Mesothelial cell of epicardium (in vitro differentiated cells): ENCODE results near the gene TBC1D19. TPM values are rescaled to one million over a fixed set of nuclear protein-coding genes. Genes with fewer than 3 reads are reported as not detected.

Experiments used
- DNase-seq, 2 experiments: peaks; one replicate each; pipeline ENCODE4 v3.0.0; 2021; ENCODE audit warnings: low spot score in 2 of 2; ENCODE audit not compliant: unreplicated experiment in 2 of 2
- H3K27ac Mint-ChIP-seq: 2 replicates; pipeline ENCODE4 v1.8.0; 2021; ENCODE audit warnings: mixed read lengths
- H3K27me3 Mint-ChIP-seq: 2 replicates; pipeline ENCODE4 v1.8.0; 2021; ENCODE audit warnings: low read depth, mixed read lengths
- H3K36me3 Mint-ChIP-seq: 2 replicates; pipeline ENCODE4 v1.8.0; 2021; ENCODE audit warnings: mixed read lengths
- H3K4me1 Mint-ChIP-seq: 2 replicates; pipeline ENCODE4 v1.8.0; 2021; ENCODE audit warnings: mixed read lengths
- H3K4me3 Mint-ChIP-seq: 2 replicates; pipeline ENCODE4 v1.8.0; 2021; ENCODE audit warnings: mild to moderate bottlenecking, moderate library complexity, mixed read lengths
- H3K9me3 Mint-ChIP-seq: 2 replicates; pipeline ENCODE4 v1.8.0; 2021; ENCODE audit warnings: mixed read lengths
- total RNA-seq: library from RNA; stranded (reverse); gene quantifications from 3 replicates; pipeline ENCODE4 v1.2.1, GENCODE V29; 2021
- TF ChIP-seq, protein P1 (sequence below): fragments of 200-600 bp; sonication (generic); IDR thresholded peaks from one replicate; pipeline ENCODE4 v1.5.0; 2021; ENCODE audit warnings: antibody characterized with exemption; ENCODE audit not compliant: unreplicated experiment

The TBC1D19 gene
- total RNA-seq, 1 donor from 2014 or later: 15.7 TPM

DNA sequence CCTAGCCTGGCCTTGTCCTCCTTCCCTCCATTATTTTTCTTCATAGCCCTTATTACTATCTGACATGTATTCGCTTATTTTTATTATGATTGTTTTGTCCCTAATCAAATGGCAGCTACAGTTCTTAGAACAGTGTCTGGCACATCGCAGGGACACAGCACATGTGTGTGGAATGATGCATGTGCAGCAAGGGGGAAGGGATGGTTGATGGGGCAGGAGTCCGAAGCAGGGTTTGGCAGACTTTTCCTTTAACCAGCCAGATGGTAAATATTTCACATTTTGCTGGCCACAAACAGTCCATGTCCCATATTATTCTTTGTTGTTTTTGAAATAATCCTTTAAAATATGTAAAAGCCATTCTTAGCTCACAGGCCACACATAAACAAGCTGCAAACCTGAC is 148.5 kb downstream of the TBC1D19 start:
- no peaks in the 10 kb centered on the region for H3K27me3 Mint-ChIP-seq
- TF ChIP-seq, protein P1, sequence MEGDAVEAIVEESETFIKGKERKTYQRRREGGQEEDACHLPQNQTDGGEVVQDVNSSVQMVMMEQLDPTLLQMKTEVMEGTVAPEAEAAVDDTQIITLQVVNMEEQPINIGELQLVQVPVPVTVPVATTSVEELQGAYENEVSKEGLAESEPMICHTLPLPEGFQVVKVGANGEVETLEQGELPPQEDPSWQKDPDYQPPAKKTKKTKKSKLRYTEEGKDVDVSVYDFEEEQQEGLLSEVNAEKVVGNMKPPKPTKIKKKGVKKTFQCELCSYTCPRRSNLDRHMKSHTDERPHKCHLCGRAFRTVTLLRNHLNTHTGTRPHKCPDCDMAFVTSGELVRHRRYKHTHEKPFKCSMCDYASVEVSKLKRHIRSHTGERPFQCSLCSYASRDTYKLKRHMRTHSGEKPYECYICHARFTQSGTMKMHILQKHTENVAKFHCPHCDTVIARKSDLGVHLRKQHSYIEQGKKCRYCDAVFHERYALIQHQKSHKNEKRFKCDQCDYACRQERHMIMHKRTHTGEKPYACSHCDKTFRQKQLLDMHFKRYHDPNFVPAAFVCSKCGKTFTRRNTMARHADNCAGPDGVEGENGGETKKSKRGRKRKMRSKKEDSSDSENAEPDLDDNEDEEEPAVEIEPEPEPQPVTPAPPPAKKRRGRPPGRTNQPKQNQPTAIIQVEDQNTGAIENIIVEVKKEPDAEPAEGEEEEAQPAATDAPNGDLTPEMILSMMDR: no peak
- H3K9me3 Mint-ChIP-seq: no peaks in the 10 kb centered on the region
- no peak overlapping the region for H3K4me3 Mint-ChIP-seq
- H3K36me3 Mint-ChIP-seq: no peaks in the 10 kb centered on the region
- H3K27ac Mint-ChIP-seq: no peak overlapping the region
- no peak for DNase-seq
- no peaks in the 10 kb centered on the region for H3K4me1 Mint-ChIP-seq

DNA sequence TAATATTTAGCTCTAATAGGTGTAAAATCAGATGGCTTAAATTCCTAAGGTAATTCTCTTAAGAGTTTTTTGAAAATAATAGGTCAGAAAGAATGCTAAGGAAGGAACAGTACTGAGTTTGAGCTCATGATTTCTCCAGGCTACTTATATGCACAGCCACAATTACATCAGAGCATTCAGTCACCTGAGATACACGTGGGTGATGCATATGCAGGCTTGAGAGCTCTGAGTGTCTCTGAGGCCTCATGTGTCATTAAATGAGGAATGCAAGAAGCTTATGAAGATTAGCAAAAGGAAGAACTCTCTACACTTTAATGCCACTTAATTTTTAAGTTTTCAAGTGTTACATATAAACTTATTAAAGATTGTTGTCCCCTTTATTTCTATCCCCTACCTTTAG is 152.7 kb downstream of the TBC1D19 start:
- Mint-ChIP-seq H3K9me3 (no peaks in the 10 kb centered on the region), H3K4me3 (no peak overlapping the region), H3K27me3 (no peaks in the 10 kb centered on the region), H3K36me3 (no peaks in the 10 kb centered on the region), H3K27ac (no peak overlapping the region), H3K4me1 (peaks cover 3% of the 10 kb centered on the region)
- TF ChIP-seq, protein P1: no peak
- no peak for DNase-seq

DNA sequence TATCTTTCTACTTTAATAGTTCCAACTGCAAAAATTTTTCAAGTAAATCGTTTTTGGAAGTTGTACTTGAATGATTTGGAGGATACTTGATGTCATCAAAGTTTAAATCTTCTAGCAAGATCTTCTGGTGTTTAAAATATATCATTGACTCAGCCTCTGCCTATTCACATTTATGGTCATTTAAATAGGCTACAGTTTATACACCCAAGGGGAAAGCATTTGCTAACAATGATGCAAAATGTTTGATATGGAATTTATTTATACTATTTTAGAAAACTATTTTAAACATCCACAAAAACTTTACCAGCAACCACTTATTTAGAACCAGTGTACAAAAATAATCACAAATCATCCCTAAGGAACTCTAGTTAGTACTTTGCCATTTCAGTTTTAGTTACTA is 153.5 kb downstream of the TBC1D19 start:
- no peak overlapping the region for H3K27ac Mint-ChIP-seq
- H3K9me3 Mint-ChIP-seq: no peaks in the 10 kb centered on the region
- H3K27me3 Mint-ChIP-seq: no peaks in the 10 kb centered on the region
- H3K36me3 Mint-ChIP-seq: no peaks in the 10 kb centered on the region
- TF ChIP-seq, protein P1: no peak
- H3K4me1 Mint-ChIP-seq: peaks cover 7% of the 10 kb centered on the region
- H3K4me3 Mint-ChIP-seq: no peak overlapping the region
- DNase-seq: no peak

DNA sequence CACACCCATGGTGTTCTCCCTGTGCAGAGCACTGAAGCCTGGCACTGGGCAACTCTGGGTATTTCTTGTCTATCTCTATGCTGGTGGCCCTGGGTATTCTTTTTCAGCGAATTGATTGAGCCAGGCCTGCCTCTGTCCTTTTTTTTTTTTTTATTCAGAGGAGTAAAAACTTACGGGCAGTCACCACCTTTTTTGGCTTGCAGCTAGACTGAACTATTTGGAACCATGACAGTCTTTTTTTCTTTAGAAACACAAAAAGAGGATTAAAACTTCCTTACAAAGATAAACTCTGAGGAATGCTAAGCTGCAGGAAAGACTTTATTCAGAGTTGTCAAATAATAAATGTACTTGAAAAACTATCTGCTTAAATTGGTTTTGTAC is 157.6 kb downstream of the TBC1D19 start:
- Mint-ChIP-seq H3K4me1 (peaks cover 7% of the 10 kb centered on the region), H3K27me3 (no peaks in the 10 kb centered on the region), H3K36me3 (peaks cover 20% of the 10 kb centered on the region), H3K27ac (peak overlapping the region; percentile 69), H3K9me3 (peaks cover 18% of the 10 kb centered on the region), H3K4me3 (no peak overlapping the region)
- TF ChIP-seq, protein P1: no peak
- DNase-seq: no peak

DNA sequence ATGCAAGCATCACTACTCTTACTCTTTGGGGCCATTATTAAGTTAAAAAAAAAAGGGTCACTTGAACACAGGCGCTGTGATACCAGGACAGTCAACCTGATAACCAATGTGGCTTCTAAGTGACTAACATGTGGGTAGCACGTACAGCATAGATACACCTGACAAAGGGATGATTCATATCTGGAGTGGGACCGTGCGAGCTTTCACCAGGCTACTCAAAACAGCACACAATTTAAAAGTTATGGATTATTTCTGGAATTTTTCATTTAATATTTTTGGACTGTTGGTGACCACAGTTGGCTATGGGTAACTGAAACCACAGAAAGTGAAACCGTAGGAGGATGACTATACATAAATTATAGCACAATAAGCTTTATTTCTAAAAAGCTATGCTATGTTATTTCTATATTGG is 162.9 kb downstream of the TBC1D19 start:
- Mint-ChIP-seq H3K4me3 (no peak overlapping the region), H3K27ac (no peak overlapping the region), H3K9me3 (peaks cover 18% of the 10 kb centered on the region), H3K36me3 (peaks cover 29% of the 10 kb centered on the region), H3K4me1 (peaks cover 3% of the 10 kb centered on the region), H3K27me3 (no peaks in the 10 kb centered on the region)
- DNase-seq: no peak
- TF ChIP-seq, protein P1: no peak

DNA sequence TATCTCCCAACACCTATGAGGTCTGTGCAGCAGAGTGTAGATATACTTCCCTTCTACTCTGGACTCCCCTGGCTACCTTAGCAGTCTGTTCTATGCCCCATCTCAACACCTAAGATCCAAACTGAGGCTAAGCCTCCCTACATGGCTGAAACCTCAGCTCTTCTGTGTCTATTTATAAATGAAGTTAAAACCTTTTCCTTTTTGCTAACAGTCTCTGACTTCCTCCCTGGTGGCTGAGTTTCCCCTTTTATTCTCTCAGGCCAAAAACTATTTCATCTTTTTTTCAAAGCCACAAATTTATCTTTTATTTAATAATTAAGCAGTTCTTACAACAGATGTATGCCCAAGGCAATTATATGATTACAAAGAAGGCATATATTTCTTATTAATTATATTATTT is 164.9 kb downstream of the TBC1D19 start:
- Mint-ChIP-seq H3K27me3 (no peaks in the 10 kb centered on the region), H3K27ac (no peak overlapping the region), H3K4me1 (no peaks in the 10 kb centered on the region), H3K9me3 (peaks cover 13% of the 10 kb centered on the region), H3K36me3 (peaks cover 24% of the 10 kb centered on the region), H3K4me3 (no peak overlapping the region)
- no peak for DNase-seq
- TF ChIP-seq, protein P1: no peak
